Measurements from ENCODE around the gene SRPK1. TPM values are rescaled to one million over a fixed set of nuclear protein-coding genes. Genes with fewer than 3 reads are reported as not detected.
A peak's percentile ranks its signal among the peaks of the same experiment; 100 is the strongest.
"Not testable (repeated sequence)": the region's sequence is repeated elsewhere in the genome, so short reads cannot be mapped to it uniquely, and the experiment has no call there.

SRPK1 gene
- total RNA-seq, 1 donor from 2014 or later, result 36.0 TPM

- no peak for TF ChIP-seq CTCF (IDR thresholded peaks at IDR 0.05)
- peaks cover 45% of the 10 kb centered on the region for H3K4me1 Mint-ChIP-seq (ENCODE audit: unreplicated experiment)
- peaks cover 6% of the 10 kb centered on the region for H3K9me3 Mint-ChIP-seq (ENCODE audit: unreplicated experiment)
- no peak for DNase-seq (ENCODE audit: extremely low spot score, unreplicated experiment)
- peak overlapping the region; percentile 36 for H3K27ac Mint-ChIP-seq (ENCODE audit: unreplicated experiment)
- H3K27me3 Mint-ChIP-seq (ENCODE audit: unreplicated experiment), result no peaks in the 10 kb centered on the region
- H3K36me3 Mint-ChIP-seq (ENCODE audit: unreplicated experiment), result peaks cover 22% of the 10 kb centered on the region
- no peak overlapping the region for H3K4me3 Mint-ChIP-seq (ENCODE audit: unreplicated experiment)
Measured at GRCh38 chr6:35914536-35914935, 6.4 kb downstream of the SRPK1 start.

- no peaks in the 10 kb centered on the region for H3K27me3 Mint-ChIP-seq (ENCODE audit: unreplicated experiment)
- H3K36me3 Mint-ChIP-seq (ENCODE audit: unreplicated experiment), result peaks cover 33% of the 10 kb centered on the region
- H3K27ac Mint-ChIP-seq (ENCODE audit: unreplicated experiment), result peak overlapping the region; percentile 70
- no peak for DNase-seq (ENCODE audit: extremely low spot score, unreplicated experiment)
- no peak for TF ChIP-seq CTCF (IDR thresholded peaks at IDR 0.05)
- H3K9me3 Mint-ChIP-seq (ENCODE audit: unreplicated experiment), result peaks cover 10% of the 10 kb centered on the region
- peaks cover 25% of the 10 kb centered on the region for H3K4me1 Mint-ChIP-seq (ENCODE audit: unreplicated experiment)
- no peak overlapping the region for H3K4me3 Mint-ChIP-seq (ENCODE audit: unreplicated experiment)
Measured at GRCh38 chr6:35911871-35912653, 8.8 kb downstream of the SRPK1 start.

GRCh38 chr6:35909571-35909970 lies 11.3 kb downstream of the SRPK1 start:
- H3K4me1 Mint-ChIP-seq (ENCODE audit: unreplicated experiment), result peaks cover 36% of the 10 kb centered on the region
- DNase-seq (ENCODE audit: extremely low spot score, unreplicated experiment); H3K27me3 Mint-ChIP-seq (ENCODE audit: unreplicated experiment); H3K27ac Mint-ChIP-seq (ENCODE audit: unreplicated experiment); H3K9me3 Mint-ChIP-seq (ENCODE audit: unreplicated experiment); H3K4me3 Mint-ChIP-seq (ENCODE audit: unreplicated experiment): not testable (repeated sequence)
- peaks cover 32% of the 10 kb centered on the region for H3K36me3 Mint-ChIP-seq (ENCODE audit: unreplicated experiment)

GRCh38 chr6:35908753-35909401 lies 12.0 kb downstream of the SRPK1 start:
- H3K36me3 Mint-ChIP-seq (ENCODE audit: unreplicated experiment), result peaks cover 32% of the 10 kb centered on the region
- H3K27me3 Mint-ChIP-seq (ENCODE audit: unreplicated experiment); H3K27ac Mint-ChIP-seq (ENCODE audit: unreplicated experiment): not testable (repeated sequence)

GRCh38 chr6:35907750-35908149 lies 13.1 kb downstream of the SRPK1 start:
- no peak for TF ChIP-seq CTCF (IDR thresholded peaks at IDR 0.05)
- H3K4me1 Mint-ChIP-seq (ENCODE audit: unreplicated experiment), result peaks cover 24% of the 10 kb centered on the region
- H3K27ac Mint-ChIP-seq (ENCODE audit: unreplicated experiment), result no peak overlapping the region
- H3K27me3 Mint-ChIP-seq (ENCODE audit: unreplicated experiment), result no peaks in the 10 kb centered on the region
- H3K9me3 Mint-ChIP-seq (ENCODE audit: unreplicated experiment), result peaks cover 10% of the 10 kb centered on the region
- DNase-seq (ENCODE audit: extremely low spot score, unreplicated experiment), result no peak
- H3K4me3 Mint-ChIP-seq (ENCODE audit: unreplicated experiment), result no peak overlapping the region
- H3K36me3 Mint-ChIP-seq (ENCODE audit: unreplicated experiment), result peaks cover 28% of the 10 kb centered on the region

More at GRCh38 chr6:35908753-35909401, 12.0 kb downstream of the SRPK1 start:
- not testable (repeated sequence) for DNase-seq (ENCODE audit: extremely low spot score, unreplicated experiment); H3K4me3 Mint-ChIP-seq (ENCODE audit: unreplicated experiment); H3K9me3 Mint-ChIP-seq (ENCODE audit: unreplicated experiment)
- H3K4me1 Mint-ChIP-seq (ENCODE audit: unreplicated experiment), result peaks cover 30% of the 10 kb centered on the region

DNA sequence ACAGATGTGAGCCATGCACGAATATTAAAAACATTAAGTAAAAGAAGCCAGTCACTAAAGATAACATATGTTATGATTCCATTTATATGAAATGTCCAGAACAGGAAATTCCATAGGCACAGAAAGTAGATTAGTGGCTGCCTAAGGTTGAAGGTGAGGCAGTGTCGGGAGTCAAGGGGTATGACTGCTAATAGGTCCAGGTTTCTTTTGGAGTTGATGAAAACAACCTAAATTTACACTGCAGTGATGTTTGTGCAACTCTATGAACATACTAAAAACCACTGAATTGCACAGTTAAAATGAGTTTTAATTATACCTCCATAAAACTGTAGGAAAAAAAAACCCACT lies 14.4 kb downstream of the SRPK1 start:
- peaks cover 17% of the 10 kb centered on the region for H3K4me1 Mint-ChIP-seq (ENCODE audit: unreplicated experiment)
- H3K4me3 Mint-ChIP-seq (ENCODE audit: unreplicated experiment), result no peak overlapping the region
- no peak for TF ChIP-seq CTCF (IDR thresholded peaks at IDR 0.05)
- H3K27me3 Mint-ChIP-seq (ENCODE audit: unreplicated experiment), result no peaks in the 10 kb centered on the region
- H3K9me3 Mint-ChIP-seq (ENCODE audit: unreplicated experiment), result peaks cover 10% of the 10 kb centered on the region
- H3K36me3 Mint-ChIP-seq (ENCODE audit: unreplicated experiment), result peaks cover 26% of the 10 kb centered on the region
- no peak for DNase-seq (ENCODE audit: extremely low spot score, unreplicated experiment)
- peak overlapping the region; percentile 76 for H3K27ac Mint-ChIP-seq (ENCODE audit: unreplicated experiment)

Data from osteocyte (in vitro differentiated cells).